UCSD-AML1 (cell line): Measurements from ENCODE around the gene PLA2G4E.

ENCODE experiments used
- DNase-seq: peaks from one replicate; lab custom pipeline; 2025; ENCODE audit not compliant: unreplicated experiment; lab: John Stamatoyannopoulos, UW

Gene PLA2G4E

DNA sequence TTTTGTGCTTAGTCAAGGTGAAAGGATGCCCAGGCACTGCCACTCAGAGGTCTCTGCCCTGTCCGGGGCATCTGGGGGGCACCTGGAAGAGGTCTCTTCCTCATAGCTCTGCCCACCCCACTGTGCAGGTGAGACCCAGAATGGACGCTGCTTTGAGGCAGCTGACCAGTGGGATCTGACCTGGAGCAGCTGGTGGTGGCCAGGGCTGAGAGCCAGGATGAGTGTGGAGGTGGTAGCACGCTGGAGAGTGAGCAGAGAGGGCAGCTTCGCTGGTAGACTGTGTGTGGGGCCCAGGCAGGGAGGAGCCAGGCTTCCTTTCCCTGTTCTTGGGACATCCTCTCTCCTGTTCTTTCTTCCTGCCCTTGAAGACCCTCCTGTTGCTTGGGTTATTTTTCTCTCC lies 32.2 kb upstream of the PLA2G4E start:
- DNase-seq = no peak

DNA sequence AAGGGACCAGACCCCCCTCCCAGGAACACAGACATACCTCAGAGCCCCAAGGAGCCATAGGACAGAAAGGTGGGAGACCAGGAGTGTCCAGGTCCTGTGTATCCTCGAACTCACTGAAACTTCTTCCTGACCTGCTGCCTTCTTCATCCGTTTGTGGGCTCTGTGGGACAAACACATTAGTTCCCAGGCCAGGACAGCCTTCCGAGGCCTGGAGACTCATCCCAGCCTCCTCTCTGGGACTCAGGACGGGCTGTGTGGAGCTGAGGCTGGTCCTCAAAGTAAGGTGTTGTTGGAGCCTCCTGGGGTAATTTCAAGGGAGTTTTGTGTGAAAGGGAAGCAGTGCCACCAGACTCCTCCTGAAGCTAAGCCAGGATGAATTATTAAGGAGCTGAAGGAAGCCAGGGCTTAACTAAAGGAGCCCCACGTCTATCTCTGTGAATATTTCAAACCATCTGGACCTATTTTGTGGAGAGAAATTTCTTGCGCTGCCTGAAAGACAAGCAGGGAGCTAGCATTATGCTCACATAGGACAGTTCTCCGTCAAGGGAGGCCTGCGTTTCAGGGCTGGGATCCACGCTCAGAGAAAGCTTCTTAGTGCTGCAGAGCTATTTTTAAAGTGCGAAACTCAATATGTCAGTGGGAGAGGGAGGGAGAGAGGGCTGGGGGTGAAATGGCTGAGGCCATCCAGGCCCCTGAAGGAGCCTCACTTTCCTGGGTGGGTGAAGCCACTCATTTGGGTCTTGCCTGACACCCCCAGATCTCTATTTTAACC lies 29.8 kb upstream of the PLA2G4E start:
- no peak for DNase-seq

DNA sequence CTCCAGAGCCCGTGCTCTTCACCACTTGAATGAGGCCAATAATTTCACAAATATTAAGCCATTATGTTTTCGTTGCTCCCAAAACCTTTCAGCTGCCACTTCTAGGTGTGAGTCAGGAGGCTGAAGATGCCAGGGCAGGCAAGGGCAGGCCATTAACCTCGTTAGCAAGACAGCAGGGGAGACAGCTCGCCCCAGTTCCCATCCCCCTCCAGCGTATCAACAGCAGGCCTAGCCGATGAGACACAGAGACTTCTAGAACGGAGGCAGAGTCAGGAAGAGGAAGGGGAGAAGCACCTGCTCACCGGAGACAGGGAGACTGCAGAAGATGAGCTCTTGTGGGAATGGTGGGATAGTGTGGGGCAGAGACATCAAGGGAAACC lies 28.0 kb upstream of the PLA2G4E start:
- DNase-seq = no peak

DNA sequence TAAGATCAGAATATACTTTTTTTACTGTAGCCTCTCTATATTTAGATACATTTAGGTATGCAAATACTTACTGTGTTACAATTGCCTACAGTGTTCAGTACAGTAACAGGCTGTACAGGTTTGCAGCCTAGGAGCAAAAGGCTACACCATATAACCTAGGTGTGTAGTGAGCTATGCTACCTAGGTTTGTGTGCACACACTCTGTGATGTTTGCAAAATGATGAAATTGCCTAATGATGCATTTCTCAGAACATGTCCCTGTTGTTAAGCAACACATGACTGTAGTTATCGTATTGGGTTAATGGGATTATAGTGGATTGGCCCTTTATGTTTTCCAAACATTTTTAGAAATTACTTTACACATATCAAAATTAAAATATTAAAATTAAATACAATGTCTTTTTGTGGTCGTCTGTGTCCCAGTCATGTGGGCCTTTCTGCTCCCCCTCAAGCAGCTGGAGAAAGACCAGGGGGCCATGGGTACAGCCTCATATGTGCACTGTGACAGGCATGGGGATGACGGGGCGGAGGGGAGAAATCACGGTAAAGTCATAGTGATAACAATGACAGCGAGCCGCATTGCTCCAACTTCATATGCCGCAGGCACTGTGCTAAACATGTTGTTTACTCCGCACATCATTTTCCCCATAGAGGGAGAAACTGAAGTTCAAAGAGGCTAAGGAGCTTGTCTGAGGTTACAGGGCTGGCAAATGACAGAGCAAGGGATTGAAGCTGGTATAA lies 27.4 kb upstream of the PLA2G4E start:
- no peak for DNase-seq

DNA sequence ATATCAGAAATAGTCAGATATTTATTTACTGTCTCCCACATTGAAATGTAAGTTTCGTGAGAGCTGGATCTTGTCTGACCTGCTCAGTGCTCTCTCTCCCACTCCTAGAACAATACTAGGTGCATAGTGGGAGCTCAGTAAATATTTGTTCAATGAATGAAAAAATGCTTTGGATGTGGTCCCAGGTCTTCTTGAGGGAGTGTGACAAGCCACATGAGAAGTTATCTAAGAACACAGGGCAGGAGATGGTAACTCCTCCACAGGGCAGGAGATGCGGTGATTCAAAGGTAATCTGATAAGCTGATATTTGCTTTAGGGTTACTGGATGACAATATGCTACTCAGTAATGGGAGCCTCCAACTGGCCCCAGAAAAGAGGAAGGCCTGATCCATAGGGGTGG lies 25.8 kb upstream of the PLA2G4E start:
- DNase-seq = no peak

DNA sequence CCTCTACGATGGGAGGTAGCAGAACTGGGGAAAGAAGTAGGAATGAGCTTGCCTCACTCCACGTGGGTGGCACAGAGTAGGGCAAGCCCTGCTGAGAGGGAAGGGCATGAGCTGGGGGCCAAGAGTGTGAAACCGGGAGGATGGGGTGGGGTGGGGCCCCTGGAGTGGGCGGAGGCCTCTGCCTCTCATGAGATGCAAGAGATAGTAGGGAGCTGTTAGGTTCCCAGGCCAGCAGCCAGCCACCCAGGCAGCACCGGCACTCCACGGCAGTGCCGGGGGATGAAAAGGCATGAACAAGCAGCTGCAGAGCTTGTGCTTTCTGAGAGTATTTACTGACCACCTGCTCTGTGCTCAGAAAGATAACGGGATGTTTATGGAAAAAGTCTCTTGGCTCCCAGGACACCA lies 24.4 kb upstream of the PLA2G4E start:
- no peak for DNase-seq

DNA sequence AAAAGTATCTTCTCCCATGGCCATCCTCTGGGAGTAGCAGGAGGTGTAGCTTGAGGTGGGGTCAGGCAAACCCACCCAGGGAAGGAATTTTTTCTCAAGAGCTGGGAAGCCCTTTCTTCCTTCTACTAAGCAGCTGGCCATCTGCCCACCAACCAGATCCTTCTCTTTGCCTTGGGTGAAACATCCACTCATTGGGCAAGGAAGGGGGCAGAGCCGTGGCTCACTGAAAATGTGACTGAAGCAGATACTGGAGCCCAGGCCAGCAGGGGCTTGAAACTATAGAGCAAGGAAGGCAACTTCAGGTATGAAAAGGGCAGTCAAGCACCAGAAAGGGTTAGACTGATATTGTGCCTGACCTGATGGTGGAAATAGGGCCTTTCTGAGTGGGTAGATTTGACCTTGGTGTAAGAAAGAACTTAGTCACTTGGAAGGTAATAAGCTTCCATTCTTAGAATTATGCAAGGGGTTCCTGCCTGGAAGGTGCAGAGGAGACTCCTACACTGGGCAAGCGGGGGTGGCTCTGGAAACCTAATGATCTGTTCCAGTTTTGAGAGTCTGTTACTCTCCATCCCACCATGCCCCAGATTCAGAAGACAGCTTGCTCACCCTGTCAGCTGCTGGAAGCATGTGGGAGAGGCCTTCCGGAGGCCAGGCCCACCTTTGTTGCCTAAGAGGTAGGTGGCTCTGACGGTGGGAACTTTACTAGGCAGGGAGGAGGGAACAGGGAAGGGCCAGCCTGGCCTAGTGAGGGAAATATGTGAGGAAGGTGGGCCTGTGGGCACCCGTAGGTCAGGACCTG lies 22.0 kb upstream of the PLA2G4E start:
- DNase-seq = no peak

DNA sequence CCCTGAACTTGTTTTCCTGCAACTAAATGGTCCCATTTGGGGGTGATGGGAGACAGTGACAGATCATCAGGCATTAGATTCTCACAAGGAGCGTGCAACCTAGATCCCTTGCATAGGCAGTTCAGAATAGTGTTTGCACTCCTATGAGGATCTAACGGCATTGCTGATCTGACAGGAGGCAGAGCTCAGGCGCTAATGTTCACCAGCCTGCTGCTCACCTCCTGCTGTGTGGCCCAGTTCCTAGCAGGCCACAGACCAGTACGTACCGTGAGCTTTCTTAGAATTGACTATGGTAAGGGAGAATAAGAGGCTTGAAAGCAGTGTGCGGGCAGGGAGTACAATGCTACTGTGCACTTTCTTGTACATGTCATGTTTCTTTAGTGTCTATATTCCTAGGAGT lies 17.6 kb upstream of the PLA2G4E start:
- DNase-seq = no peak

DNA sequence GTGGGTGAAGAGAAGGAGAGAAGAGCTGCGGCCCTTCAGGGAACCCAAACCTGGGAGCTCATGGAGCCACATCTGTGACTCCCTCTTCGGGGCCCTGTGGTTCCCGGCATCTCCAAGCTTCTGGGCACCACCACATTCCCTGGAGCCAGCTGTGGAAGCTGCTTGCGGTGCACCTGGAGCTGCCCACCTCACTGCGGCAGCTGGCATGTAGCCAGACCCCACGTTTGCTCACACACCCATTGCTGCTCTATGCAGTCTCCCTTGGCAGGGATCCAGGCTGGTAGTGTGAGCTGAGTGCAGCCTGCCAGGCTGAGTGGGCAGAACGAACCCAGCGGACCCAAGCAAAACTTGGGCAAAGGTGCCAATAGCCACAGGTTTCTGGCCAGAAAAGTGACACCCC lies 16.8 kb upstream of the PLA2G4E start:
- no peak for DNase-seq

DNA sequence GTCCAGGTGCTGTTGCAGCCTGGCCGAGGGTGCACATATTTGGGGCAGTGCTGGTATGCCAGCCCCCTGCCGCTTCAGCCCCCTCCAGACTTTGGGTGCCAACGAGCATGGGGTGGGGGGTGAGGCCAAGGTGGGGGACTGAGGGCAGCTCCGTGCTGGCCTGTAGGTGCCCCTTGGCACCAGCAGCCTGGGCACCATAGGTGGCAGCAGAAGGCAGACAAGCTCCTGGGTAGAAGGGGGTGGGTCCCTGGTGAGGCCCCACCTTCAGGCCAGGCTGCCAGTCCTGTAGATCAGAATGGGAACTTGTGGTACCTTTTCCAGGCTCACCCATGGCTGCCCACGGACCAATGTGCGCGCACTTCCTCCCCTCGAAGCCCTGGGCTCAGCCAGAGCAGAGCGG lies 16.1 kb upstream of the PLA2G4E start:
- DNase-seq = no peak

DNA sequence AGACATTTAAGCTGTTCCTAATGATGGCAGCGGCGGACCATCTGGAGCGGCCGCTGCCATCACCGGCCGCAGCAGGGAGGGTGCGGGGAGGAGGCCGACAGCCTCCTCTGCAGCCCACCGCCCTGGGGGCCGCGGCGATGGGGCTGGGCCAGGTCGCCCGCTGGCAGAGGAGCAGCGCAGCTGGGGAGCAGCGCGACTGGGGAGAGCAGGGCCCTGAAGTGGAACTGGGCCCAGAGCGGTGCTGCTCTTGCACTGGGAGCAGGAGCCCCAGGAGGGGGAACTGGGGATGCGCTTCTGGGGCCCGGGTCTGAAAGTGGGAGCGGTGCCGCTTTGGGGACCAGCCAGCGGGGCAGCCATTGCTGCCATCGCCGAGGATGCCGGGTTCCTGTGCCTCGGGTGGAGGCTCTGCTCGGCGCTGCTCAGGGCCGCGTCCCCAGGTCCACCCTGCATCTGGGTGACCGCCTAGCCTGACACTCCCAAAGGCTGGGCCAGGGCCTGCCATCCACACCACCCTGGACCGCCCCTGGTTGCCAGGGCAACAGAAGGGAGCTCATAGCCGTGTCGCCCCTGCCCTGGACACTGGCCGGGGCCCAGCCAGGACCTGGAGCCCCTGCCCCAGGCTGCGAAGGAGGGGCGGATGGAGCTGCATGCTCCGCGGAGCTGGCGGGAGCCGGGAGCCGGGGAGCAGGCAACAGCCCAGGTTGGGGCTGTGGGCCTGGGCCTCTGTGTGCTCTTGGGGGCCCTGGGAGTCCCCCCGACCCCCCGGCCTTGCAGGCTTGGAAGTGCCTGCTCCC lies 15.5 kb upstream of the PLA2G4E start:
- no peak for DNase-seq

DNA sequence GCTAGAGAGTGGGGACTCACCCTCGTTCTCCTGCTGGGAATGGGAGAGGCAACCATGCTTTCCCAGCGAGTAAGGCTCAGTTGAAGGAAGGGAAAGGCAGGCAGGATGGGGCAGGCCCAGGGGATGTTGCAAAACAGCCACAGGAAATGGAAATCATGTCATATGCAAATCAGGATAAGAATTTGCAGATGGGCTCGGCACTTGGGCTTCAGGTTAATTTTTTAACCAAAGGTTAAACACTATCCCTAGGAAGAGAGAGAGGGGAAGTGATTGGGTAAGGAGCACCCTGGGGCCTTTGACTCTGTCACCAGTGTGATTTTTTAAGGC lies 14.6 kb upstream of the PLA2G4E start:
- no peak for DNase-seq

DNA sequence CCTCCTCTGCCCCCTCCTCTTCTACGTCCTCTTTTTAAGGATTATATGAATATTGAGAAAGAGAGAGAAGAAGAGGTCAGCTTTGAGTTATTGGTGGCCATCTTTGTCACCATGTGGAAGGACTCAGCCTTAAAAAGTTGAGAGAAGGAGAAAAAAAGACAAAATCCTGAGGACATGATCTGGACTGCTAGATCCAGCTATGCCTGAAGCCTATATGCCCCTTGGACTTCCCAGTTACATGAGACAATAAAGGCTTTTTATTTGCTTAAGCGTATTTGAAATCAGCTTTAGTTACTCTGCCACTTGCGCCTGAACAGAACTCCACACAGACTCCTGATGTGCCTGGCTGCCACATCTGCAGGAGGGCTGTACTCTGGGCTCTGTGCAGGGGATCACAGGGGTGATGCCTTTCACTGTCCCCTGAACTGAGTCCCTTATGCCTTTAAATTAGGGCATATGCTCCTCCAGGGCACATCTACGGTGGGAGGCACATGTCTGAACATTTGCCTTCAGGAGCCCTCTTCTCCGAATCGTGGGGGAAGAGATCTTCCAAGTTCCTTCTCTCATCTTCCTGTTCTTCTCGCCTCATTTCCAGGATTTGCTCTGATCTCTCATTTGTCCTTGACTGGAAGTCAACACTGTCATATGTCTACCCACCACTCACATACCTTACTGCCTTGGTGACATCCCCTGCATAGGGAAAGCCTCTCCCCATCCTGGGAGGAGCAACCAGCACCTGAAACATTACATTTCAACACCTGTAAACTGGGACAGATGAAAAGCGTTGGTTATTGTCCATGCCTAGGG lies 14.0 kb upstream of the PLA2G4E start:
- DNase-seq = no peak

DNA sequence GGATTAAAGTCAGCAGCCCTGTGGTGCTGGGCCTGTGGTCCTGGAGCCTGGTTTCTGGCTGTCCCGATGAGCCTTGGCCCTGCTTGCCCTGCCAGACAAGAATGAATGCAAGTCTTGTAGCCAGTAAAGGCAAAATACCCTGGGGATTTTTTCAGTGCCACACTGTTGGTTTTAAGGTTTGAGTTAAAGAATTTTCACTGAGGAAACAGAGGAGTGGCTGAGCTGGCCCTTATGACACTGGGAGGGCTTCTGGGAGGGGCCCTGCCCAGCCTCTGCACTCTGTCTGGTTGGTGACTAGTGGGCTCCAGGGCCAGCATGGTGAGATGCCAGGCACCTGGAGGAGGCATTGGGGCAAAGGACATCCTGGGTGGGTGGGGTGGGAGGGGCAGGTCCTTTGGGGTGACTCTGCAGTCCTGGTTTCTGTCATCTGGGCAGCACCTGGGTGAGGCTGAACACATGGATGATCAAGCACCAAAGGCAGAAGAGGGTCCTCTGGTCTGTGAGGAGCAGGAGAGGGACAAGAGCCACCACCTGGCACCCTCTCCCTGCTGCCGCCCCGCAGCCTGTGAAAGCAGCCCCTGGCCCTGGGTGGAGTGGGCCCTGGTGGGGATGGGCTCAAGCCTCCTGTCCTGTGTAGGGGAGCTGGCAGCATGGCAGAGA lies 12.5 kb upstream of the PLA2G4E start:
- no peak for DNase-seq

DNA sequence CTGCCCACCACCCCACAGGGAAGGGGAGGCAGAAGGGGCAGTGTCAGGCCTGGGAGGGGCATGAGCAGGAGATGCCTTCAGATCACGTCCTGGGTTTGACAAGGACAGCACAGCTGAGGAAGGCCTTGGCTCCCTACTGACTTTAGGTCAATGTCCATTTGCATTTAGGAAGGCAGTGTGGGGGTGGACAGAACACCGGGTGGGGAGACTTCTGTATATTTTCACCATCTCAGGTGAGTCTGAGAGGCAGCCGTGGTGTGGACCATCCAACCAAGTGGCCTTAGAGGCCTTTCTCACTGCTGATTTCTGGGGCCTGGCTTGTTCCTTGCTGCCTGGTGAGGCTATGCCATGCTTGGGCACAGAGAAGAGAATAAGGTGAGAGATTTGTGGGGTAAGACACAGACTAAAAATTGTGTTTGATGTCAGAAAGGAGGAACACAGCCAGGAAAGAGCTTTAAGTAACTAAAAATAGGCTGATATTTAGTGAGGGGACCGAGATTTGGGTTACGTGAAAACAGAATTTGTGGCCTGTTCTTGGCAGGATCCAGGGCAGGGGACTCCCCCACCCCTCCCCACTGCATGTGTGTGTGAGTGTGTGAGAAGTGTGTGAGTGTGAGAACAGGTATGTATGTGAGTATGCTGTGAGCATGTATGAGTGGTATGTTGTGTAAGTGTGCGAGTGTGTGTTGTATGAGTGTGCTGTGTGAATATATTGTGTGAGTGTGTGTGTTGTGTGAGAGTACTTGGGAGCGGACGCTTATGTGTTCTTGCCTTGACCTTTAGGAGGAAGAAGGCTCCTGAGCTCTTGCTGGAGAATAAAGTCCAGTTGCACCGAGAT lies 11.8 kb upstream of the PLA2G4E start:
- no peak for DNase-seq

DNA sequence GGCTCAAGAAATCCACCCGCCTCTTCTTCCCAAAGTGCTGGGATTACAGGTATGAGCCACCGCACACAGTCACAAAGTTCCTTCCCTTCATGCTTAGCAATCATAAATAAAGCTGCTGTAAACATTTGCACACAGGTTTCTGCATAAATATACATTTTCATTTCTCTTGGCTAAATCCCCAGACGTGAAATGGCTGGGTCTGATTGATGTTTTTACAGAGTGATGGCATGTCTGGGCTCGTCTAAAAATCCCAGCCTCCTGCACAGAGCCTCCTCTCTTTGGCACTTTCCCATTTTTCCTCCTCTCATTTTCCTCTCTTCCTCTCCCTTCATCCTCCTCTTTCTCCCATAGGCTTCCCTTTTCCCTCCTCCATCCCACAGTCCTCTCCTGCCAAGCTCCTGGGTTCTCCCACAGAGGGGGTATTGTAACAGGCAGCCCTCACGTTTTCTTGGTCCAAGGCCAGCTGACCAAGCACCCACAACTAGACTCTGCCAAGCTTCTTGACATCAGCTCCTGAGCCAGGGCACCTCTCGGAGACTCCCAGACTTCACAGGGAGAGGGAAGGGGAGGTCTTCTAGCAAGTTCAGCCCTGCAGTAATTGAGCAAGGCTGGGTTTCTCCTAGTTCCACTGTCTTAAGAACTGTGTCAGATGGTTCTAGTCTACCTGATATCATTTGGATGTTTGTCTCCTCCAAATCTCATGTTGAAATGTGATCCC lies 10.5 kb upstream of the PLA2G4E start:
- no peak for DNase-seq

DNA sequence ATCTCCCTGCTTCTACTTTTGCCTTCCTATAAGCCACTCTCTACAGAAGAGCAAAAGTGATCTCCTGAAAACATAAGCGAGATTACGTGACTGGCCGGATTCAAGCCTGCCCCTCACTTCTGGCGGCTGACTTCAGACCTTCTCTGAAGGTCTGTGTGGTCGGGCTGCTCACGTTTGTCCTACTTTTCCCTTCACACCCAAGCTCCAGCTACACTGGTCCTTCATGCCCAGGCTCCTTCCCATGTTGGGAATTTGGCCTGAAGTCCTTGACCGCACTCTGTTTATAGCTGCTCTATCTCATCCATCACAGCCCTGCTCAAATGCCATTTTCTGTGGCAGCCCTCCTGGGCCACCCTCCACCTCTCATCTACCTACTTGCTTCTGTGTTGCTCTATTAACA lies 6.7 kb upstream of the PLA2G4E start:
- DNase-seq = no peak

DNA sequence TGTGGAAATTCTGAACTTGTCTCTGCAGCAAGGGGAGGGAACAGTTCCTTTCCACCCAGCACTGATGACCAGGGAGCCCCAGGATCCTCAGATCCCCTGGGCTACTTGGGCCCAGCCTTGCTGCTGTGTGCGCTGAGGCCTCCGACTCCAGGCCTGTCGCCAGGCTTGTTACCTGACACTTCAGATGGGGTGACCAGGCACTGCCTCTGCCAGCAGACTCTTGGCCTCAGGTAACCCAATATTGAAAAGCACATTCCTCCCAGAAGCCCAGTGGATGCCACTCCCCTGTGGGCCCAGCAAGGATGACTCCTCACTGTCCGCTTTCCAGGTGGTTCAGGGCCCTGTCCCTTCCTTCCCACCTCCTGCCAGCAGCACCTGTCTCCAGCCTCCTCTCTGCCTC lies 3.5 kb upstream of the PLA2G4E start:
- no peak for DNase-seq
